Measurements from ENCODE around the gene CLEC18A. TPM values are rescaled to one million over a fixed set of nuclear protein-coding genes. Genes with fewer than 3 reads are reported as not detected.
"Not testable (repeated sequence)": the region's sequence is repeated elsewhere in the genome, so short reads cannot be mapped to it uniquely, and the experiment has no call there.

CLEC18A gene
- total RNA-seq, 1 experiment from 2014 or later, result 0.22 TPM

GRCh38 chr16:69950411-69950810 is 723 bp upstream of the CLEC18A start:
- H3K4me1 ChIP-seq (ENCODE audit: insufficient read depth, low read length); ATAC-seq; CTCF ChIA-PET; H3K9me3 ChIP-seq (ENCODE audit: low read length); H2AFZ ChIP-seq (ENCODE audit: low read length); H3K27me3 ChIP-seq (ENCODE audit: low read length); POLR2A ChIA-PET (ENCODE audit: unreplicated experiment); H3K9me2 ChIP-seq (replicated peaks; ENCODE audit: low read length); DNase-seq; H3K79me2 ChIP-seq (ENCODE audit: low read length); H3K36me3 ChIP-seq (ENCODE audit: low read depth, low read length); H3K4me2 ChIP-seq (ENCODE audit: low read length); intact Hi-C loops (cut with micrococcal nuclease); BruUV-seq (replicated peaks); H3K27ac ChIP-seq (ENCODE audit: low read length); H3K4me3 ChIP-seq (ENCODE audit: low read length); H4K20me1 ChIP-seq (ENCODE audit: low read length); H3F3A ChIP-seq (ENCODE audit: low read length, unreplicated experiment); H3K9ac ChIP-seq (ENCODE audit: low read length): not testable (repeated sequence)

- H4K20me1 ChIP-seq (ENCODE audit: low read length); DNase-seq; H3K36me3 ChIP-seq (ENCODE audit: low read depth, low read length); intact Hi-C loops (cut with micrococcal nuclease); H3K4me1 ChIP-seq (ENCODE audit: insufficient read depth, low read length); H3K27ac ChIP-seq (ENCODE audit: low read length); H3K9me3 ChIP-seq (ENCODE audit: low read length); H3K79me2 ChIP-seq (ENCODE audit: low read length); H3K9ac ChIP-seq (ENCODE audit: low read length); ATAC-seq; H3K9me2 ChIP-seq (replicated peaks; ENCODE audit: low read length); H3F3A ChIP-seq (ENCODE audit: low read length, unreplicated experiment); BruUV-seq (replicated peaks); H3K4me2 ChIP-seq (ENCODE audit: low read length); H2AFZ ChIP-seq (ENCODE audit: low read length); H3K27me3 ChIP-seq (ENCODE audit: low read length); H3K4me3 ChIP-seq (ENCODE audit: low read length); CTCF ChIA-PET; POLR2A ChIA-PET (ENCODE audit: unreplicated experiment): not testable (repeated sequence)
Observed at GRCh38 chr16:69951672-69952031, 518 bp downstream of the CLEC18A start.

- H3K9ac ChIP-seq (ENCODE audit: low read length); ATAC-seq; H3K4me3 ChIP-seq (ENCODE audit: low read length); H3K36me3 ChIP-seq (ENCODE audit: low read depth, low read length); H3K9me3 ChIP-seq (ENCODE audit: low read length); H2AFZ ChIP-seq (ENCODE audit: low read length); intact Hi-C loops (cut with micrococcal nuclease); H3K4me2 ChIP-seq (ENCODE audit: low read length); H3K4me1 ChIP-seq (ENCODE audit: insufficient read depth, low read length); H3K27me3 ChIP-seq (ENCODE audit: low read length); H3K79me2 ChIP-seq (ENCODE audit: low read length); H4K20me1 ChIP-seq (ENCODE audit: low read length); CTCF ChIA-PET; POLR2A ChIA-PET (ENCODE audit: unreplicated experiment); DNase-seq; H3K9me2 ChIP-seq (replicated peaks; ENCODE audit: low read length); H3K27ac ChIP-seq (ENCODE audit: low read length); BruUV-seq (replicated peaks); H3F3A ChIP-seq (ENCODE audit: low read length, unreplicated experiment): not testable (repeated sequence)
Observed at GRCh38 chr16:69952116-69952515, 982 bp downstream of the CLEC18A start.

GRCh38 chr16:69952572-69953355 is 1.6 kb downstream of the CLEC18A start:
- BruUV-seq (replicated peaks); CTCF ChIA-PET; H3K4me1 ChIP-seq (ENCODE audit: insufficient read depth, low read length); H3K27ac ChIP-seq (ENCODE audit: low read length); DNase-seq; H3K9me3 ChIP-seq (ENCODE audit: low read length); H3K27me3 ChIP-seq (ENCODE audit: low read length); intact Hi-C loops (cut with micrococcal nuclease); H3K79me2 ChIP-seq (ENCODE audit: low read length); H3K4me3 ChIP-seq (ENCODE audit: low read length); H3F3A ChIP-seq (ENCODE audit: low read length, unreplicated experiment); H3K9ac ChIP-seq (ENCODE audit: low read length); H3K36me3 ChIP-seq (ENCODE audit: low read depth, low read length); ATAC-seq; POLR2A ChIA-PET (ENCODE audit: unreplicated experiment); H4K20me1 ChIP-seq (ENCODE audit: low read length); H2AFZ ChIP-seq (ENCODE audit: low read length); H3K9me2 ChIP-seq (replicated peaks; ENCODE audit: low read length); H3K4me2 ChIP-seq (ENCODE audit: low read length): not testable (repeated sequence)

- DNase-seq; H3K4me3 ChIP-seq (ENCODE audit: low read length); H3K9me3 ChIP-seq (ENCODE audit: low read length); H3K27me3 ChIP-seq (ENCODE audit: low read length); ATAC-seq; H4K20me1 ChIP-seq (ENCODE audit: low read length); H3K4me2 ChIP-seq (ENCODE audit: low read length); H3K36me3 ChIP-seq (ENCODE audit: low read depth, low read length); H3K27ac ChIP-seq (ENCODE audit: low read length); H3K79me2 ChIP-seq (ENCODE audit: low read length); H3K9me2 ChIP-seq (replicated peaks; ENCODE audit: low read length); intact Hi-C loops (cut with micrococcal nuclease); H3K9ac ChIP-seq (ENCODE audit: low read length); CTCF ChIA-PET; BruUV-seq (replicated peaks); H3K4me1 ChIP-seq (ENCODE audit: insufficient read depth, low read length); POLR2A ChIA-PET (ENCODE audit: unreplicated experiment); H2AFZ ChIP-seq (ENCODE audit: low read length); H3F3A ChIP-seq (ENCODE audit: low read length, unreplicated experiment): not testable (repeated sequence)
Observed at GRCh38 chr16:69954241-69954640, 3.1 kb downstream of the CLEC18A start.

GRCh38 chr16:69963312-69963711 is 12.2 kb downstream of the CLEC18A start:
- BruUV-seq (replicated peaks); intact Hi-C loops (cut with micrococcal nuclease); H3K4me1 ChIP-seq (ENCODE audit: insufficient read depth, low read length); H3K27me3 ChIP-seq (ENCODE audit: low read length); H3K36me3 ChIP-seq (ENCODE audit: low read depth, low read length); H3K27ac ChIP-seq (ENCODE audit: low read length); H3K9ac ChIP-seq (ENCODE audit: low read length); DNase-seq; H3K79me2 ChIP-seq (ENCODE audit: low read length); CTCF ChIA-PET; H3K4me2 ChIP-seq (ENCODE audit: low read length); ATAC-seq; H2AFZ ChIP-seq (ENCODE audit: low read length); POLR2A ChIA-PET (ENCODE audit: unreplicated experiment); H3F3A ChIP-seq (ENCODE audit: low read length, unreplicated experiment); H3K9me2 ChIP-seq (replicated peaks; ENCODE audit: low read length); H3K9me3 ChIP-seq (ENCODE audit: low read length); H4K20me1 ChIP-seq (ENCODE audit: low read length); H3K4me3 ChIP-seq (ENCODE audit: low read length): not testable (repeated sequence)
